Activated CD8-positive, alpha-beta memory T cell treated with anti-CD3 and anti-CD28 coated beads, Interleukin-2, amount 10 ng/mL, durations not matched to agents 7 days and 5 days (primary cell): ENCODE data around the gene STKLD1. TPM values are rescaled to one million over a fixed set of nuclear protein-coding genes. Genes with fewer than 3 reads are reported as not detected.
A peak's percentile ranks its signal among the peaks of the same experiment; 100 is the strongest.

Experiments used
- ATAC-seq: fragments of 150-1000 bp; cut with Tn5 transposase; one replicate; pipeline ENCODE4 v1.10.0; 2021; ENCODE audit warnings: moderate library complexity
- CTCF ChIA-PET: fragments of 350-600 bp; sonication (Branson Sonifier 250); formaldehyde crosslinking; loops from one replicate; lab custom pipeline; 2021; ENCODE audit warnings: antibody characterized with exemption; lab: Charles Lee
- DNase-seq: peaks from one replicate; pipeline ENCODE4 v3.0.0-alpha.2; 2020
- H3K27ac Mint-ChIP-seq: one replicate; pipeline ENCODE4 v1.8.0; 2021; ENCODE audit warnings: mild to moderate bottlenecking, mixed read lengths
- H3K27me3 Mint-ChIP-seq: one replicate; pipeline ENCODE4 v1.8.0; 2021; ENCODE audit warnings: mixed read lengths
- H3K36me3 Mint-ChIP-seq: one replicate; pipeline ENCODE4 v1.8.0; 2021; ENCODE audit warnings: mild to moderate bottlenecking, mixed read lengths
- H3K4me1 Mint-ChIP-seq: one replicate; pipeline ENCODE4 v1.8.0; 2021; ENCODE audit warnings: mixed read lengths
- H3K4me3 Mint-ChIP-seq: one replicate; pipeline ENCODE4 v1.8.0; 2021; ENCODE audit warnings: mild to moderate bottlenecking, moderate library complexity, mixed read lengths
- H3K9me3 Mint-ChIP-seq: one replicate; pipeline ENCODE4 v1.8.0; 2022; ENCODE audit warnings: low read depth, mixed read lengths
- total RNA-seq, 2 experiments: library from RNA; stranded (reverse); gene quantifications; one replicate each; pipeline ENCODE4 v1.2.3, GENCODE V29; 2021

The STKLD1 gene
- total RNA-seq, 2 experiments from 2014 or later: 0.20 to 1.4 TPM

- Mint-ChIP-seq H3K9me3 (no peaks in the 10 kb centered on the region), H3K4me3 (peak overlapping the region; percentile 88), H3K4me1 (peaks cover 61% of the 10 kb centered on the region), H3K27ac (peak overlapping the region; percentile 94), H3K36me3 (peaks cover 12% of the 10 kb centered on the region), H3K27me3 (no peaks in the 10 kb centered on the region)
- DNase-seq (no peak), ATAC-seq (no peak)
- CTCF ChIA-PET: interaction anchor here (2.5 kb wide), 1 partner anchor 42 kb away, joined by 8 read pairs; the partner anchor contains the start of gene STKLD1
Observed at GRCh38 chr9:133419005-133419404, 42.8 kb downstream of the STKLD1 start.

GRCh38 chr9:133420392-133420827 lies 44.2 kb downstream of the STKLD1 start:
- H3K4me1 Mint-ChIP-seq: peaks cover 48% of the 10 kb centered on the region
- H3K27ac Mint-ChIP-seq: peak overlapping the region; percentile 79
- H3K9me3 Mint-ChIP-seq: no peaks in the 10 kb centered on the region
- ATAC-seq: no peak
- no peak overlapping the region for H3K4me3 Mint-ChIP-seq
- peak; percentile 46 for DNase-seq
- H3K27me3 Mint-ChIP-seq: no peaks in the 10 kb centered on the region
- CTCF ChIA-PET: no interaction called here
- peaks cover 1% of the 10 kb centered on the region for H3K36me3 Mint-ChIP-seq

GRCh38 chr9:133421615-133422542 lies 45.7 kb downstream of the STKLD1 start, which contains the start of gene ADAMTS13:
ADAMTS13 (plus strand) TSS chr9:133422367; CDS start chr9:133422444, 77 bp downstream.
- peaks cover 4% of the 10 kb centered on the region for H3K27me3 Mint-ChIP-seq
- peak within 1 kb of the TSS; percentile 52 for H3K27ac Mint-ChIP-seq
- peaks cover 34% of the 10 kb centered on the region for H3K4me1 Mint-ChIP-seq
- no peaks in the 10 kb centered on the region for H3K36me3 Mint-ChIP-seq
- DNase-seq (peak; percentile 79), ATAC-seq (peak; percentile 18)
- H3K4me3 Mint-ChIP-seq: no peak within 1 kb of the TSS
- CTCF ChIA-PET: no interaction called here
- no peaks in the 10 kb centered on the region for H3K9me3 Mint-ChIP-seq

- Mint-ChIP-seq H3K4me1 (peaks cover 35% of the 10 kb centered on the region), H3K27ac (peak overlapping the region; percentile 52), H3K9me3 (no peaks in the 10 kb centered on the region), H3K36me3 (no peaks in the 10 kb centered on the region), H3K4me3 (no peak overlapping the region), H3K27me3 (peaks cover 18% of the 10 kb centered on the region)
- DNase-seq: no peak
- CTCF ChIA-PET: no interaction called here
- ATAC-seq: no peak
Observed at GRCh38 chr9:133423216-133423615, 47.0 kb downstream of the STKLD1 start.

GRCh38 chr9:133424187-133424586 lies 48.0 kb downstream of the STKLD1 start:
- ATAC-seq (no peak), DNase-seq (no peak)
- Mint-ChIP-seq H3K4me1 (peaks cover 27% of the 10 kb centered on the region), H3K36me3 (no peaks in the 10 kb centered on the region), H3K27ac (no peak overlapping the region), H3K27me3 (peaks cover 18% of the 10 kb centered on the region), H3K9me3 (no peaks in the 10 kb centered on the region), H3K4me3 (no peak overlapping the region)
- CTCF ChIA-PET: no interaction called here

GRCh38 chr9:133425049-133425632 lies 49.0 kb downstream of the STKLD1 start:
- ATAC-seq: no peak
- peaks cover 21% of the 10 kb centered on the region for H3K27me3 Mint-ChIP-seq
- H3K4me3 Mint-ChIP-seq: no peak overlapping the region
- H3K9me3 Mint-ChIP-seq: no peaks in the 10 kb centered on the region
- H3K4me1 Mint-ChIP-seq: peaks cover 27% of the 10 kb centered on the region
- H3K27ac Mint-ChIP-seq: no peak overlapping the region
- no peak for DNase-seq
- no peaks in the 10 kb centered on the region for H3K36me3 Mint-ChIP-seq
- CTCF ChIA-PET: interaction anchor here (1.0 kb wide), 1 partner anchor 61 kb away, joined by 3 read pairs; no protein-coding TSS in a partner anchor

- no peaks in the 10 kb centered on the region for H3K36me3 Mint-ChIP-seq
- H3K4me3 Mint-ChIP-seq: no peak overlapping the region
- no peak overlapping the region for H3K27ac Mint-ChIP-seq
- H3K27me3 Mint-ChIP-seq: peaks cover 23% of the 10 kb centered on the region
- no peaks in the 10 kb centered on the region for H3K9me3 Mint-ChIP-seq
- CTCF ChIA-PET: no interaction called here
- ATAC-seq (no peak), DNase-seq (no peak)
- peaks cover 24% of the 10 kb centered on the region for H3K4me1 Mint-ChIP-seq
Observed at GRCh38 chr9:133426011-133426410, 49.8 kb downstream of the STKLD1 start.

GRCh38 chr9:133427658-133428348 lies 51.6 kb downstream of the STKLD1 start:
- H3K27ac Mint-ChIP-seq: no peak overlapping the region
- ATAC-seq (no peak), DNase-seq (no peak)
- H3K4me1 Mint-ChIP-seq: peaks cover 9% of the 10 kb centered on the region
- H3K9me3 Mint-ChIP-seq: no peaks in the 10 kb centered on the region
- CTCF ChIA-PET: no interaction called here
- H3K27me3 Mint-ChIP-seq: peaks cover 23% of the 10 kb centered on the region
- H3K4me3 Mint-ChIP-seq: no peak overlapping the region
- no peaks in the 10 kb centered on the region for H3K36me3 Mint-ChIP-seq

GRCh38 chr9:133428617-133429101 lies 52.5 kb downstream of the STKLD1 start:
- DNase-seq (no peak), ATAC-seq (peak; percentile 54)
- H3K4me3 Mint-ChIP-seq: no peak overlapping the region
- H3K27ac Mint-ChIP-seq: no peak overlapping the region
- H3K9me3 Mint-ChIP-seq: no peaks in the 10 kb centered on the region
- H3K36me3 Mint-ChIP-seq: no peaks in the 10 kb centered on the region
- CTCF ChIA-PET: no interaction called here
- H3K4me1 Mint-ChIP-seq: peaks cover 9% of the 10 kb centered on the region
- peaks cover 23% of the 10 kb centered on the region for H3K27me3 Mint-ChIP-seq

GRCh38 chr9:133429214-133429613 lies 53.0 kb downstream of the STKLD1 start:
- no peak overlapping the region for H3K4me3 Mint-ChIP-seq
- no peak overlapping the region for H3K27ac Mint-ChIP-seq
- DNase-seq (no peak), ATAC-seq (no peak)
- CTCF ChIA-PET: no interaction called here
- H3K4me1 Mint-ChIP-seq: peaks cover 9% of the 10 kb centered on the region
- peaks cover 23% of the 10 kb centered on the region for H3K27me3 Mint-ChIP-seq
- no peaks in the 10 kb centered on the region for H3K36me3 Mint-ChIP-seq
- no peaks in the 10 kb centered on the region for H3K9me3 Mint-ChIP-seq

- Mint-ChIP-seq H3K27ac (no peak overlapping the region), H3K36me3 (no peaks in the 10 kb centered on the region), H3K27me3 (peaks cover 23% of the 10 kb centered on the region), H3K9me3 (no peaks in the 10 kb centered on the region), H3K4me1 (peaks cover 9% of the 10 kb centered on the region), H3K4me3 (no peak overlapping the region)
- CTCF ChIA-PET: interaction anchor here (1.6 kb wide), 1 partner anchor 13 kb away, joined by 3 read pairs; no protein-coding TSS in a partner anchor
- DNase-seq (no peak), ATAC-seq (peak; percentile 20)
Observed at GRCh38 chr9:133429641-133430161, 53.5 kb downstream of the STKLD1 start.

- no peak overlapping the region for H3K27ac Mint-ChIP-seq
- H3K9me3 Mint-ChIP-seq: no peaks in the 10 kb centered on the region
- H3K4me3 Mint-ChIP-seq: no peak overlapping the region
- CTCF ChIA-PET: interaction anchor here (1.6 kb wide), 1 partner anchor 13 kb away, joined by 3 read pairs; no protein-coding TSS in a partner anchor
- ATAC-seq (no peak), DNase-seq (no peak)
- no peaks in the 10 kb centered on the region for H3K36me3 Mint-ChIP-seq
- peaks cover 23% of the 10 kb centered on the region for H3K27me3 Mint-ChIP-seq
- H3K4me1 Mint-ChIP-seq: peaks cover 9% of the 10 kb centered on the region
Observed at GRCh38 chr9:133430244-133430643, 54.1 kb downstream of the STKLD1 start.

- Mint-ChIP-seq H3K4me1 (peaks cover 6% of the 10 kb centered on the region), H3K4me3 (no peak overlapping the region)
Observed at GRCh38 chr9:133433351-133433843, 57.2 kb downstream of the STKLD1 start.

More at GRCh38 chr9:133433351-133433843, 57.2 kb downstream of the STKLD1 start:
- CTCF ChIA-PET: no interaction called here
- no peaks in the 10 kb centered on the region for H3K36me3 Mint-ChIP-seq
- peaks cover 5% of the 10 kb centered on the region for H3K27me3 Mint-ChIP-seq
- no peaks in the 10 kb centered on the region for H3K9me3 Mint-ChIP-seq
- no peak for DNase-seq
- H3K27ac Mint-ChIP-seq: no peak overlapping the region
- no peak for ATAC-seq
